OCI-LY1 (cell line): Measurements from ENCODE around the gene CAB39.

ENCODE experiments used
- H2AFZ ChIP-seq: fragments of 200-600 bp; sonication (generic), shearing (Covaris generic); 2 replicates; pipeline ENCODE4 v1.6.0; 2014; ENCODE audit warnings: antibody characterized with exemption, mild to moderate bottlenecking, low read length
- H3F3A ChIP-seq: fragments of 200-600 bp; sonication (generic), shearing (Covaris generic); 2 replicates; pipeline ENCODE4 v1.6.0; 2014; ENCODE audit warnings: mild to moderate bottlenecking, antibody characterized with exemption, low read length, moderate library complexity; ENCODE audit not compliant: insufficient read depth
- H3K27ac ChIP-seq: fragments of 200-600 bp; sonication (generic); 2 replicates; pipeline ENCODE4 v1.5.1; 2014; ENCODE audit warnings: low read length, mixed run types, mild to moderate bottlenecking, low read depth; ENCODE audit not compliant: poor library complexity, severe bottlenecking
- H3K27me3 ChIP-seq: fragments of 200-600 bp; sonication (generic); 2 replicates; pipeline ENCODE4 v1.6.0; 2014; ENCODE audit warnings: antibody characterized with exemption, mild to moderate bottlenecking, low read length, moderate library complexity; ENCODE audit not compliant: insufficient read depth
- H3K36me3 ChIP-seq: fragments of 200-600 bp; sonication (generic); 2 replicates; pipeline ENCODE4 v1.6.1; 2014; ENCODE audit warnings: mild to moderate bottlenecking, antibody characterized with exemption, low read length, moderate library complexity, mixed read lengths; ENCODE audit not compliant: insufficient read depth
- H3K4me1 ChIP-seq: fragments of 200-600 bp; sonication (generic); 2 replicates; pipeline ENCODE4 v1.5.1; 2014; ENCODE audit warnings: mild to moderate bottlenecking, low read length, moderate library complexity; ENCODE audit not compliant: insufficient read depth, severe bottlenecking
- H3K4me2 ChIP-seq: fragments of 200-600 bp; sonication (generic), shearing (Covaris generic); 2 replicates; pipeline ENCODE4 v1.6.1; 2014; ENCODE audit warnings: low read length
- H3K4me3 ChIP-seq: fragments of 200-600 bp; sonication (generic); 2 replicates; pipeline ENCODE4 v1.5.1; 2014; ENCODE audit warnings: low read length, low read depth, mild to moderate bottlenecking, mixed read lengths; ENCODE audit not compliant: poor library complexity, severe bottlenecking
- H3K79me2 ChIP-seq: fragments of 200-600 bp; shearing (Covaris generic); 2 replicates; pipeline ENCODE4 v1.6.1; 2016; ENCODE audit warnings: mixed run types, low read length, mixed read lengths; ENCODE audit not compliant: insufficient read depth
- H3K9ac ChIP-seq: fragments of 200-600 bp; sonication (generic), shearing (Covaris generic); 2 replicates; pipeline ENCODE4 v1.6.1; 2014; ENCODE audit warnings: mild to moderate bottlenecking, low read length, mixed read lengths
- H3K9me2 ChIP-seq: fragments of 200-600 bp; sonication (generic), shearing (Covaris generic); 2 replicates; pipeline ENCODE4 v1.6.1; 2014; ENCODE audit warnings: low read depth, mild to moderate bottlenecking, low read length, mixed read lengths
- H3K9me3 ChIP-seq: fragments of 200-600 bp; shearing (Covaris generic); 2 replicates; pipeline ENCODE4 v1.6.1; 2014; ENCODE audit warnings: low read length, mixed read lengths
- H4K20me1 ChIP-seq: fragments of 200-600 bp; sonication (generic), shearing (Covaris generic); 2 replicates; pipeline ENCODE4 v1.6.0; 2016; ENCODE audit warnings: mild to moderate bottlenecking, low read length; ENCODE audit not compliant: insufficient read depth
- EZH2 ChIP-seq: fragments of 200-600 bp; sonication (generic), shearing (Covaris generic); IDR thresholded peaks from 2 replicates; pipeline ENCODE4 v1.8.0; 2017; ENCODE audit warnings: borderline replicate concordance, mixed run types, mild to moderate bottlenecking, antibody characterized with exemption, low read length, moderate library complexity, mixed read lengths
- TF ChIP-seq, protein P1 (sequence below): fragments of 200-600 bp; sonication (generic), shearing (Covaris generic); IDR thresholded peaks from 2 replicates; pipeline ENCODE4 v1.5.1; 2017; ENCODE audit warnings: mild to moderate bottlenecking, antibody characterized with exemption, low read length, moderate library complexity, mixed read lengths

Gene CAB39

GRCh38 chr2:230777721-230778120 is 65.1 kb downstream of the CAB39 start:
- TF ChIP-seq EZH2, result no peak
- TF ChIP-seq, protein P1, sequence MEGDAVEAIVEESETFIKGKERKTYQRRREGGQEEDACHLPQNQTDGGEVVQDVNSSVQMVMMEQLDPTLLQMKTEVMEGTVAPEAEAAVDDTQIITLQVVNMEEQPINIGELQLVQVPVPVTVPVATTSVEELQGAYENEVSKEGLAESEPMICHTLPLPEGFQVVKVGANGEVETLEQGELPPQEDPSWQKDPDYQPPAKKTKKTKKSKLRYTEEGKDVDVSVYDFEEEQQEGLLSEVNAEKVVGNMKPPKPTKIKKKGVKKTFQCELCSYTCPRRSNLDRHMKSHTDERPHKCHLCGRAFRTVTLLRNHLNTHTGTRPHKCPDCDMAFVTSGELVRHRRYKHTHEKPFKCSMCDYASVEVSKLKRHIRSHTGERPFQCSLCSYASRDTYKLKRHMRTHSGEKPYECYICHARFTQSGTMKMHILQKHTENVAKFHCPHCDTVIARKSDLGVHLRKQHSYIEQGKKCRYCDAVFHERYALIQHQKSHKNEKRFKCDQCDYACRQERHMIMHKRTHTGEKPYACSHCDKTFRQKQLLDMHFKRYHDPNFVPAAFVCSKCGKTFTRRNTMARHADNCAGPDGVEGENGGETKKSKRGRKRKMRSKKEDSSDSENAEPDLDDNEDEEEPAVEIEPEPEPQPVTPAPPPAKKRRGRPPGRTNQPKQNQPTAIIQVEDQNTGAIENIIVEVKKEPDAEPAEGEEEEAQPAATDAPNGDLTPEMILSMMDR, result no peak

GRCh38 chr2:230778350-230779063 is 65.9 kb downstream of the CAB39 start:
- TF ChIP-seq, protein P1, result no peak
- no peak for TF ChIP-seq EZH2
- H3K9me3 ChIP-seq, result no peaks in the 10 kb centered on the region
- no peak overlapping the region for H3K27ac ChIP-seq
- H3K9me2 ChIP-seq, result no peaks in the 10 kb centered on the region
- H3K9ac ChIP-seq, result no peak overlapping the region
- H4K20me1 ChIP-seq, result no peaks in the 10 kb centered on the region
- no peak overlapping the region for H2AFZ ChIP-seq
- H3K79me2 ChIP-seq, result peaks cover 9% of the 10 kb centered on the region; the same call in 1 of the 2 replicates
- no peak overlapping the region for H3K4me2 ChIP-seq
- H3K4me3 ChIP-seq, result no peak overlapping the region
- H3K27me3 ChIP-seq, result no peaks in the 10 kb centered on the region
- no peaks in the 10 kb centered on the region for H3F3A ChIP-seq
- H3K4me1 ChIP-seq, result no peaks in the 10 kb centered on the region
- peaks cover 64% of the 10 kb centered on the region for H3K36me3 ChIP-seq

More at GRCh38 chr2:230777721-230778120, 65.1 kb downstream of the CAB39 start:
- H3K4me2 ChIP-seq, result no peak overlapping the region
- H3K36me3 ChIP-seq, result peaks cover 63% of the 10 kb centered on the region
- H3K9ac ChIP-seq, result no peak overlapping the region
- H3K27me3 ChIP-seq, result no peaks in the 10 kb centered on the region
- no peak overlapping the region for H3K27ac ChIP-seq
- H3K79me2 ChIP-seq, result peaks cover 9% of the 10 kb centered on the region; the same call in 1 of the 2 replicates
- no peaks in the 10 kb centered on the region for H3K9me2 ChIP-seq
- H4K20me1 ChIP-seq, result no peaks in the 10 kb centered on the region
- H3K4me1 ChIP-seq, result no peaks in the 10 kb centered on the region
- H3K9me3 ChIP-seq, result no peaks in the 10 kb centered on the region
- H2AFZ ChIP-seq, result no peak overlapping the region
- no peak overlapping the region for H3K4me3 ChIP-seq
- no peaks in the 10 kb centered on the region for H3F3A ChIP-seq

DNA sequence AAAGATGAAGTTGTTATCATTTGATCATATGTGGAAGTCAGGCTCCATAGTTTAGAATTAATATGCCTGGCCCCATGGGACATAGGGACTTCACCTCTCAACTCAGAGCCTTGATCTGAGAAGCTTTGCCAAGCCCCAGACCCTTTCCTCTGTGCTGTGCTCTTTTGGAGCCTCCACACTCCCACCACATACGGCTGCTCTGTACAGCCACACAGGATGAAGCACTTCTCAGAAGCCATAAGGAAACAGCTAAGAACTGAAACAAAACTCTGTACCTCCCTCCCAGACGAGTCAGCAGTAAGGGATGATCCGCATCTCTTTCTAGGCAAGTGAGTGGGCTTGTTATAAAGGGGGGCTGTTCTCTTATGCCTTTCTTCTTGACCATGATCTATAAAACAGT is 66.5 kb downstream of the CAB39 start:
- Histone ChIP-seq H3K9ac (no peak overlapping the region), H3K27me3 (no peaks in the 10 kb centered on the region), H3K4me2 (no peak overlapping the region), H3K4me1 (no peaks in the 10 kb centered on the region), H3K36me3 (peaks cover 64% of the 10 kb centered on the region), H4K20me1 (no peaks in the 10 kb centered on the region), H2AFZ (no peak overlapping the region), H3K27ac (no peak overlapping the region), H3K79me2 (peaks cover 9% of the 10 kb centered on the region; the same call in 1 of the 2 replicates), H3K4me3 (no peak overlapping the region), H3K9me3 (peaks cover 4% of the 10 kb centered on the region), H3K9me2 (no peaks in the 10 kb centered on the region), H3F3A (no peaks in the 10 kb centered on the region)
- no peak for TF ChIP-seq EZH2
- TF ChIP-seq, protein P1, result no peak
